Measurements from ENCODE around the gene RSPRY1. TPM values are rescaled to one million over a fixed set of nuclear protein-coding genes. Genes with fewer than 3 reads are reported as not detected.

Gene RSPRY1
- total and polyA plus RNA-seq, 2 of the 4 experiments (the other 2 are of a cell fraction) = 25.2 to 62.2 TPM

- ATAC-seq (ENCODE audit: low read depth) (no peak), DNase-seq (no peak)
- no peak overlapping the region for H4K5ac ChIP-seq (ENCODE audit: low read depth, low read length)
- H2AFZ ChIP-seq (replicated peaks; ENCODE audit: low read length, poor library complexity) = no peak overlapping the region
- H4K8ac ChIP-seq (ENCODE audit: low read depth in 2 of 2, low read length in 2 of 2) = no peak overlapping the region
- ChIA-PET CTCF (no interaction called here), POLR2A (ENCODE audit: unreplicated experiment) (no interaction called here)
- H3K4me1 ChIP-seq (ENCODE audit: control insufficient read depth, insufficient read depth, low read length) = peaks cover 6% of the 10 kb centered on the region; the same call in 1 of the 2 replicates
- H4K20me1 ChIP-seq (ENCODE audit: insufficient read depth, low read length) = no peaks in the 10 kb centered on the region; the same call in 1 of the 2 replicates
- H2BK15ac ChIP-seq (ENCODE audit: low read depth, low read length) = no peak overlapping the region
- no peak overlapping the region for H3K23ac ChIP-seq (ENCODE audit: low read depth, low read length)
- no peak overlapping the region for H3K27ac ChIP-seq (ENCODE audit: insufficient read depth, low read length)
- no peak overlapping the region for H2BK20ac ChIP-seq (ENCODE audit: low read depth, low read length)
- peaks cover 29% of the 10 kb centered on the region for H3K9me1 ChIP-seq (ENCODE audit: insufficient read depth, low read length)
- TF ChIP-seq NFE2L2 (IDR thresholded peaks at IDR 0.05; ENCODE audit: low read depth, low read length) (no peak), RFX5 (IDR thresholded peaks at IDR 0.05; ENCODE audit: low read depth, low read length) (no peak), RAD21 (IDR thresholded peaks at IDR 0.05; ENCODE audit: low read length) (no peak), CHD1 (IDR thresholded peaks at IDR 0.05; ENCODE audit: low read depth, low read length) (no peak), MXI1 (IDR thresholded peaks at IDR 0.05; ENCODE audit: borderline replicate concordance, low read depth, low read length) (no peak), CEBPB (IDR thresholded peaks at IDR 0.05; ENCODE audit: low read depth, low read length) (no peak), ELK1 (IDR thresholded peaks at IDR 0.05; ENCODE audit: borderline replicate concordance, low read depth, low read length) (no peak), USF2 (IDR thresholded peaks at IDR 0.05; ENCODE audit: low read depth, low read length) (no peak)
- no peak overlapping the region for H2AK9ac ChIP-seq (replicated peaks; ENCODE audit: low read depth, low read length, poor library complexity)
- no peak overlapping the region for H4K91ac ChIP-seq (ENCODE audit: insufficient read depth, low read depth, low read length)
- no peak overlapping the region for H3K18ac ChIP-seq (ENCODE audit: low read depth, low read length)
- no TSS peak for BruUV-seq (replicated peaks)
- no peak overlapping the region for H2BK5ac ChIP-seq (ENCODE audit: low read depth, low read length, poor library complexity, severe bottlenecking)
- in situ Hi-C loops (cut with MboI; ENCODE audit: low sequenced_read_pairs) = no loop called here
- no peaks in the 10 kb centered on the region for H3K27me3 ChIP-seq (ENCODE audit: control insufficient read depth, insufficient read depth, low read length)
- 92% methylated on average over 2 of the region's 10 CpGs; no CpG with 5 or more reads in 1 of the 2 experiments for WGBS, 2 experiments (ENCODE audit: extremely low coverage in 2 of 2, insufficient read length in 1 of 2)
- no peak overlapping the region for H3K4me3 ChIP-seq (ENCODE audit: insufficient read depth, low read depth, low read length)
- intact Hi-C loops (cut with micrococcal nuclease) = no loop called here
- H3K79me1 ChIP-seq (ENCODE audit: low read depth in 1 of 2, low read length in 2 of 2) = no peaks in the 10 kb centered on the region
- no peak overlapping the region for H3K56ac ChIP-seq (ENCODE audit: extremely low read depth, insufficient read depth, low read length)
- no peak overlapping the region for H3K4me2 ChIP-seq (ENCODE audit: low read depth, low read length)
- no peak overlapping the region for H2BK120ac ChIP-seq (ENCODE audit: low read depth, low read length)
- dilution Hi-C loops (cut with HindIII; ENCODE audit: low sequenced_read_pairs, unreplicated experiment) = no loop called here
- H3K14ac ChIP-seq (replicated peaks; ENCODE audit: low read depth, low read length) = no peak overlapping the region
- H3K4ac ChIP-seq (ENCODE audit: low read depth, low read length) = no peak overlapping the region
- H3K9ac ChIP-seq (ENCODE audit: low read depth, low read length) = no peak overlapping the region
- no peak overlapping the region for H2AK5ac ChIP-seq (ENCODE audit: low read depth, low read length)
- H3K9me3 ChIP-seq (ENCODE audit: control insufficient read depth, insufficient read depth, low read length) = no peaks in the 10 kb centered on the region
- H3K36me3 ChIP-seq (ENCODE audit: control insufficient read depth, insufficient read depth, low read length) = peaks cover 22% of the 10 kb centered on the region
These were observed 36.7 kb upstream of the RSPRY1 start for GRCh38 chr16:57149391-57149790.
